H1 (cell line): ENCODE measurements around the gene ZNF18.

Experiments
- BCL11A ChIP-seq, 2 experiments: IDR thresholded peaks; one replicate each; pipeline ENCODE4 v1.6.1; 2011; ENCODE audit warnings: low read depth in 2 of 2, low read length in 2 of 2, mild to moderate bottlenecking in 2 of 2
- CTCF ChIP-seq, 3 experiments: IDR thresholded peaks; 1 replicate in 2 of 3; 2 replicates in 1 of 3; pipeline versions ENCODE4 v1.5.1 to v1.6.1; 2011; ENCODE audit warnings: low read length in 3 of 3, mild to moderate bottlenecking in 3 of 3, inconsistent platforms in 2 of 3, low read depth in 1 of 3, moderate library complexity in 1 of 3; ENCODE audit not compliant: insufficient read depth in 1 of 3; ENCODE audit errors: control extremely low read depth in 1 of 3
- EGR1 ChIP-seq: IDR thresholded peaks from 2 replicates; pipeline ENCODE4 v1.6.1; 2011; ENCODE audit warnings: low read depth, low read length, borderline replicate concordance
- EP300 ChIP-seq, 2 experiments: IDR thresholded peaks; 1 replicate in 1 of 2; 2 replicates in 1 of 2; pipeline ENCODE4 v1.6.1; 2011 to 2012; ENCODE audit warnings: low read depth in 2 of 2, low read length in 2 of 2, mild to moderate bottlenecking in 2 of 2, borderline replicate concordance in 1 of 2, inconsistent platforms in 1 of 2, moderate library complexity in 1 of 2
- EZH2 ChIP-seq: fragments of 200-600 bp; sonication (generic); IDR thresholded peaks from 2 replicates; pipeline ENCODE4 v1.7.1; 2012; ENCODE audit warnings: low read depth, mild to moderate bottlenecking, moderate library complexity, low read length, inconsistent platforms; ENCODE audit not compliant: severe bottlenecking
- POLR2A ChIP-seq, 2 experiments: IDR thresholded peaks; 1 replicate in 1 of 2; 2 replicates in 1 of 2; pipeline ENCODE4 v1.6.1; 2011; ENCODE audit warnings: low read depth in 2 of 2, low read length in 2 of 2, mild to moderate bottlenecking in 2 of 2; ENCODE audit errors: control extremely low read depth in 1 of 2
- SIN3A ChIP-seq, 2 experiments: IDR thresholded peaks in 1 of 2; conservative IDR thresholded peaks in 1 of 2; 2 replicates each; pipeline ENCODE4 v1.6.1; 2011 to 2012; ENCODE audit warnings: low read length in 2 of 2, improper control_type of control experiment in 1 of 2, low read depth in 1 of 2, mild to moderate bottlenecking in 1 of 2
- TCF12 ChIP-seq: IDR thresholded peaks from 2 replicates; pipeline ENCODE4 v1.6.1; 2011; ENCODE audit warnings: low read depth, mild to moderate bottlenecking, low read length
- ZNF274 ChIP-seq: IDR thresholded peaks from 2 replicates; pipeline ENCODE4 v1.7.0; 2012; ENCODE audit warnings: low read length, borderline replicate concordance; ENCODE audit errors: extremely low read depth

DNA sequence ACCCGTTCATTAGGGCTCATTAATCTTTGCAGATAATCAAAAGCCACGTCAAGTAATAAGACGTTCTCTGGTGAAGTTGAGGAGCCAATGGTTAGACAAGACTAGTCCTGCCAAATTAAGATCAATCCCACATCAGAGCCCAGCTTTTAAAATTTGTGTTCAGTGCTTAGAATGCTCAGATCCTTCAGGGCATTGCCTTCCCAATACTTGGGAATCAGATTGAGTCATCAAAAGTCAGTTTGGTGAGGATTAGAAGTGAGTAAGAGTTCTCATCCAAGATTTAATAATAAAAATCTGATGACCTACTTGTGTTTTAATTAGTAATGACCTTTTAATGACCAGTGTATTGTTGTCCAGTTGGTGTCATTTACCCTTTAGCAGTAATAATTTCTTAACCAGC is 43.2 kb upstream of the ZNF18 start:
- no peak for TF ChIP-seq EZH2
- TF ChIP-seq CTCF (IDR thresholded peaks at IDR 0.05; ENCODE audit: control extremely low read depth in 1 of 3, insufficient read depth in 1 of 3, low read depth in 1 of 3, low read length in 3 of 3), result no peak
- TF ChIP-seq TCF12, result no peak
- TF ChIP-seq EP300 (IDR thresholded peaks at IDR 0.05; ENCODE audit: borderline replicate concordance in 1 of 2, low read depth in 2 of 2, low read length in 2 of 2), result no peak
- TF ChIP-seq BCL11A (IDR thresholded peaks at IDR 0.05; ENCODE audit: low read depth in 2 of 2, low read length in 2 of 2), result no peak
- no peak for TF ChIP-seq SIN3A (conservative IDR thresholded peaks at IDR 0.05 in 1 of 2, IDR thresholded peaks at IDR 0.05 in 1 of 2; ENCODE audit: low read depth in 1 of 2, low read length in 2 of 2)
- TF ChIP-seq ZNF274, result no peak
- no peak for TF ChIP-seq POLR2A (IDR thresholded peaks at IDR 0.05; ENCODE audit: control extremely low read depth in 1 of 2, low read depth in 2 of 2, low read length in 2 of 2)
- TF ChIP-seq EGR1, result no peak
